ENCODE measurements around the gene MST1.

- TF ChIP-seq POLR2A (IDR thresholded peaks at IDR 0.05) (no peak), CTCF (IDR thresholded peaks at IDR 0.05 in 4 of 5, conservative IDR thresholded peaks at IDR 0.05 in 1 of 5) (no peak)
Measured at GRCh38 chr3:49673121-49673714, 16.1 kb downstream of the MST1 start.

Data from gastrocnemius medialis (tissue), 4 donors.